ENCODE results near the gene SMARCA4. TPM values are rescaled to one million over a fixed set of nuclear protein-coding genes. Genes with fewer than 3 reads are reported as not detected.

SMARCA4 gene
- total RNA-seq, 4 donors from 2014 or later = 81.9 to 460 (median 118) TPM

DNA sequence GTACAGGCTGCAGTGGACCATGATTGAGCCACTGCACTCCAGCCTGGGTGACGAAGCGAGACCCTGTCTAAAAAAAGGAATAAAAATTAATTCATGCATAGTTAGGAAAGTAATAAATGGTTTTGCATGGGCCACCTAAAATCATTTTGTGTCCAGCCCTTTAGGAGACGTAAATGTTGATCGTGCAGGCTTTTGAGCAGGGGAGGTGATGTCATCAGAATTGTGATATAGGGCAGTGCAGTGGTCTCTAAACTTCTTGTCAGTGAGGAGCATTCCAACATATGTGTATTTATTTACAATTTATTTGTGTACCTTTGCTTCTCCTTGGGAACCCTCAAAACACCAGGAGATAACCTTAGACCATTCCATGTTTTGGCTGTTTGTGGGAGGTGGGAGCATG is 3.0 kb downstream of the SMARCA4 start:
- TF ChIP-seq POLR2A (IDR thresholded peaks at IDR 0.05) (no peak), EP300 (IDR thresholded peaks at IDR 0.05; ENCODE audit: low read depth) (no peak), POLR2AphosphoS5 (IDR thresholded peaks at IDR 0.05) (no peak)
- TF ChIP-seq, protein P1, sequence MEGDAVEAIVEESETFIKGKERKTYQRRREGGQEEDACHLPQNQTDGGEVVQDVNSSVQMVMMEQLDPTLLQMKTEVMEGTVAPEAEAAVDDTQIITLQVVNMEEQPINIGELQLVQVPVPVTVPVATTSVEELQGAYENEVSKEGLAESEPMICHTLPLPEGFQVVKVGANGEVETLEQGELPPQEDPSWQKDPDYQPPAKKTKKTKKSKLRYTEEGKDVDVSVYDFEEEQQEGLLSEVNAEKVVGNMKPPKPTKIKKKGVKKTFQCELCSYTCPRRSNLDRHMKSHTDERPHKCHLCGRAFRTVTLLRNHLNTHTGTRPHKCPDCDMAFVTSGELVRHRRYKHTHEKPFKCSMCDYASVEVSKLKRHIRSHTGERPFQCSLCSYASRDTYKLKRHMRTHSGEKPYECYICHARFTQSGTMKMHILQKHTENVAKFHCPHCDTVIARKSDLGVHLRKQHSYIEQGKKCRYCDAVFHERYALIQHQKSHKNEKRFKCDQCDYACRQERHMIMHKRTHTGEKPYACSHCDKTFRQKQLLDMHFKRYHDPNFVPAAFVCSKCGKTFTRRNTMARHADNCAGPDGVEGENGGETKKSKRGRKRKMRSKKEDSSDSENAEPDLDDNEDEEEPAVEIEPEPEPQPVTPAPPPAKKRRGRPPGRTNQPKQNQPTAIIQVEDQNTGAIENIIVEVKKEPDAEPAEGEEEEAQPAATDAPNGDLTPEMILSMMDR (IDR thresholded peaks at IDR 0.05) = no peak
- WGBS, 2 donors (ENCODE audit: low coverage in 1 of 2) = 78 to 93% methylated on average over 4 of the region's 4 CpGs
- Histone ChIP-seq H3K4me3 (no peak overlapping the region), H3K27ac (no peak overlapping the region), H3K27me3 (no peaks in the 10 kb centered on the region), H3K36me3 (no peaks in the 10 kb centered on the region), H3K9me3 (no peaks in the 10 kb centered on the region), H3K4me1 (peaks cover 5 to 41% (median 31%) of the 10 kb centered on the region in 4 donors)
- DNase-seq = no peak
- intact Hi-C loops (cut with DNase I; ENCODE audit: low total_unique reads) (no loop called here), in situ Hi-C loops (cut with MboI; ENCODE audit: low pct_ligation_motif_present in 1 of 4, low pct_unique_long_range_greater_than_20kb in 1 of 4, low sequenced_read_pairs in 3 of 4) (no loop called here)

DNA sequence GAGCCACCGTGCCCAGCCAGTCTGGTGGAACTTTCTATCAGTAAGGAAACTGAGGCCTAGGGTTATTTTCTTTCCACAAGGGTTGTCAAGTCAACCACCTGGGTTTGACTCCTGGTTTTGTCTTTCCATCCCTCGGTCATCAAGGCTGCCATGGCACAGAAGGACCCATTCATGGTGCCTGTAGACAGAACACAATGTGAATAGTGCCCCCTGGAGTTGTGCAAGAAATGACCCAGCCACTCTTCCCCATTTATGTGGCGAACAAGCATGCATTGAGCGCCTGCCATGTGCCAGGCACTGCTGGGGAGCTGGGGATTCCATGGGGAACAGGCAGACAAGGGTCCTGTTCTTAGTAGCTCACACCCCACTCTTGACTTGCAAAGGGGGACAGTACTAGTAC is 4.1 kb downstream of the SMARCA4 start:
- no peak for TF ChIP-seq POLR2AphosphoS5 (IDR thresholded peaks at IDR 0.05)
- no peak for TF ChIP-seq EP300 (IDR thresholded peaks at IDR 0.05; ENCODE audit: low read depth)
- TF ChIP-seq POLR2A (IDR thresholded peaks at IDR 0.05) = no peak
- TF ChIP-seq, protein P1 (IDR thresholded peaks at IDR 0.05) = no peak
- H3K9me3 ChIP-seq = no peaks in the 10 kb centered on the region
- H3K4me3 ChIP-seq = no peak overlapping the region
- H3K36me3 ChIP-seq = no peaks in the 10 kb centered on the region
- H3K27me3 ChIP-seq = no peaks in the 10 kb centered on the region
- no peak for DNase-seq
- peaks cover 5 to 41% (median 31%) of the 10 kb centered on the region in 4 donors for H3K4me1 ChIP-seq
- intact Hi-C loops (cut with DNase I; ENCODE audit: low total_unique reads) (no loop called here), in situ Hi-C loops (cut with MboI; ENCODE audit: low pct_ligation_motif_present in 1 of 4, low pct_unique_long_range_greater_than_20kb in 1 of 4, low sequenced_read_pairs in 3 of 4) (no loop called here)
- WGBS, 2 donors (ENCODE audit: low coverage in 1 of 2) = 97 to 100% methylated on average over 2 to 4 of the region's 4 CpGs
- no peak overlapping the region for H3K27ac ChIP-seq

DNA sequence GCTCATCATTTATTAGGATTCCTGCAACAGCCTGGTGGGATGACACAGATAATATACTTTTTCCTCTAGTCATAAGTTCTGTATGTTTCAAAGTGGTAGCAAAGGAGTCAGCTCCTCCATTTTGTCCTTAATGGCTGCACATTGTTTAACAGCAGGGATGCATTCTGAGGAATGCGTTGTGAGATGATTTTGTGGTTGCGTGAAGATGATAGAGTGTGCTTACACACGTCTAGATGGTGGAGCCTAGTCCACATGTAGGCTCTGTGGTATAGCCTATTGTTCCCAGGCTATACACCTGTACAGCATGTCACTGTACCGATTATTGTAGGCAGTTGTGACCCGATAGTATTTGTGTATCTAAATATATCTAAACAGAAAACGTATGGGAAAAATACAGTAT is 4.6 kb downstream of the SMARCA4 start:
- Histone ChIP-seq H3K4me3 (no peak overlapping the region), H3K27me3 (no peaks in the 10 kb centered on the region), H3K4me1 (peaks cover 5 to 36% (median 29%) of the 10 kb centered on the region in 4 donors), H3K27ac (no peak overlapping the region), H3K9me3 (no peaks in the 10 kb centered on the region), H3K36me3 (no peaks in the 10 kb centered on the region)
- 67 to 87% methylated on average over 1 to 6 of the region's 6 CpGs for WGBS, 2 donors (ENCODE audit: low coverage in 1 of 2)
- TF ChIP-seq, protein P1 (IDR thresholded peaks at IDR 0.05) = no peak
- no peak for TF ChIP-seq POLR2A (IDR thresholded peaks at IDR 0.05)
- TF ChIP-seq EP300 (IDR thresholded peaks at IDR 0.05; ENCODE audit: low read depth) = no peak
- no peak for TF ChIP-seq POLR2AphosphoS5 (IDR thresholded peaks at IDR 0.05)
- intact Hi-C loops (cut with DNase I; ENCODE audit: low total_unique reads) (no loop called here), in situ Hi-C loops (cut with MboI; ENCODE audit: low pct_ligation_motif_present in 1 of 4, low pct_unique_long_range_greater_than_20kb in 1 of 4, low sequenced_read_pairs in 3 of 4) (no loop called here)
- DNase-seq = no peak

DNA sequence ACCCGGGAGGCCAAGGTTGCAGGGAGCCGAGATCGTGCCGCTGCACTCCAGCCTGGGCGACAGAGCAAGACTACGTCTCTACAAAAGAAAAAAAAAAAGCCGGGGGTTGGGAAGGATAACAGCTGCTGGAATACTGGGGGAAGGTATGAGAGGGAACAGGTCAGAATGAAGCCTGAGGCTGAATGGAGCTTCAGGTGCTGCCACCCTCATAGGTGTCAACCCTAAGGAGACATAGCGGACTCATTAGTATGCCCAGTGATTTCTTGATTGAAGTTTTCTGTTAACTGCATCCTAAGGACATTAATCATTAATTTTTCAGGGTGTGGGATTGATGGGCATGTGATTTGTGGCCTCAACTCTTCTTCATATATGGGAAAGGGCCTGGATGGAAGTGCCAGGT is 6.0 kb downstream of the SMARCA4 start:
- Histone ChIP-seq H3K27me3 (no peaks in the 10 kb centered on the region), H3K4me1 (peaks cover 5 to 36% (median 27%) of the 10 kb centered on the region in 4 donors), H3K27ac (no peak overlapping the region), H3K4me3 (no peak overlapping the region), H3K9me3 (no peaks in the 10 kb centered on the region), H3K36me3 (no peaks in the 10 kb centered on the region)
- in situ Hi-C loops (cut with MboI; ENCODE audit: low pct_ligation_motif_present in 1 of 4, low pct_unique_long_range_greater_than_20kb in 1 of 4, low sequenced_read_pairs in 3 of 4) (no loop called here), intact Hi-C loops (cut with DNase I; ENCODE audit: low total_unique reads) (no loop called here)
- no peak for TF ChIP-seq POLR2AphosphoS5 (IDR thresholded peaks at IDR 0.05)
- no peak for TF ChIP-seq EP300 (IDR thresholded peaks at IDR 0.05; ENCODE audit: low read depth)
- TF ChIP-seq POLR2A (IDR thresholded peaks at IDR 0.05) = no peak
- TF ChIP-seq, protein P1 (IDR thresholded peaks at IDR 0.05) = no peak
- WGBS, 2 donors (ENCODE audit: low coverage in 1 of 2) = 87 to 100% methylated on average over 1 to 8 of the region's 8 CpGs
- DNase-seq = no peak
